HG02981 (cell line): ENCODE data around the gene USPL1.
"Not testable (repeated sequence)": the region's sequence is repeated elsewhere in the genome, so short reads cannot be mapped to it uniquely, and the experiment has no call there.

Experiments
- ATAC-seq: cut with Tn5 transposase; IDR thresholded peaks from one replicate; pipeline ENCODE4 v1.9.1; 2021; ENCODE audit warnings: mild to moderate bottlenecking, moderate library complexity; ENCODE audit not compliant: unreplicated experiment

Gene USPL1

GRCh38 chr13:30617315-30618185 lies at the start of gene USPL1:
Gene USPL1, plus strand, starts transcription at chr13:30617920. Its CDS starts 3,221 bp downstream, at chr13:30621141.
- peak; percentile 82 for ATAC-seq

- no peak for ATAC-seq
Observed at GRCh38 chr13:30569901-30570576, 47.7 kb upstream of the USPL1 start.

- ATAC-seq, result no peak
Observed at GRCh38 chr13:30570691-30571090, 47.0 kb upstream of the USPL1 start.

GRCh38 chr13:30572859-30573275 lies 44.9 kb upstream of the USPL1 start:
- peak; percentile 73 for ATAC-seq

- ATAC-seq, result no peak
Observed at GRCh38 chr13:30576528-30576927, 41.2 kb upstream of the USPL1 start.

- ATAC-seq, result peak; percentile 56
Observed at GRCh38 chr13:30577401-30577852, 40.3 kb upstream of the USPL1 start.

- ATAC-seq, result no peak
Observed at GRCh38 chr13:30580852-30581502, 36.7 kb upstream of the USPL1 start.

GRCh38 chr13:30581582-30581981 lies 36.1 kb upstream of the USPL1 start:
- ATAC-seq, result no peak

GRCh38 chr13:30584051-30584731 lies 33.5 kb upstream of the USPL1 start:
- no peak for ATAC-seq

GRCh38 chr13:30585748-30586262 lies 31.9 kb upstream of the USPL1 start:
- no peak for ATAC-seq

GRCh38 chr13:30587231-30587630 lies 30.5 kb upstream of the USPL1 start:
- ATAC-seq, result no peak

- ATAC-seq, result no peak
Observed at GRCh38 chr13:30587739-30588138, 30.0 kb upstream of the USPL1 start.

GRCh38 chr13:30593001-30593400 lies 24.7 kb upstream of the USPL1 start:
- no peak for ATAC-seq

GRCh38 chr13:30600496-30600895 lies 17.2 kb upstream of the USPL1 start:
- no peak for ATAC-seq

GRCh38 chr13:30601836-30602235 lies 15.9 kb upstream of the USPL1 start:
- ATAC-seq, result no peak

GRCh38 chr13:30605052-30605451 lies 12.7 kb upstream of the USPL1 start:
- no peak for ATAC-seq

- not testable (repeated sequence) for ATAC-seq
Observed at GRCh38 chr13:30607186-30607585, 10.5 kb upstream of the USPL1 start.

- ATAC-seq, result peak; percentile 98
Observed at GRCh38 chr13:30607908-30608307, 9.8 kb upstream of the USPL1 start.

- no peak for ATAC-seq
Observed at GRCh38 chr13:30608364-30608763, 9.4 kb upstream of the USPL1 start.

GRCh38 chr13:30610311-30610710 lies 7.4 kb upstream of the USPL1 start:
- ATAC-seq, result no peak

- no peak for ATAC-seq
Observed at GRCh38 chr13:30615481-30615865, 2.2 kb upstream of the USPL1 start.
